GM18868 (cell line): ENCODE results near the gene NLN.
"Not testable (repeated sequence)": the region's sequence is repeated elsewhere in the genome, so short reads cannot be mapped to it uniquely, and the experiment has no call there.

Experiments
- ATAC-seq: cut with Tn5 transposase; IDR thresholded peaks from one replicate; pipeline ENCODE4 v1.9.1; 2021; ENCODE audit warnings: mild to moderate bottlenecking, moderate library complexity; ENCODE audit not compliant: unreplicated experiment

Gene NLN

DNA sequence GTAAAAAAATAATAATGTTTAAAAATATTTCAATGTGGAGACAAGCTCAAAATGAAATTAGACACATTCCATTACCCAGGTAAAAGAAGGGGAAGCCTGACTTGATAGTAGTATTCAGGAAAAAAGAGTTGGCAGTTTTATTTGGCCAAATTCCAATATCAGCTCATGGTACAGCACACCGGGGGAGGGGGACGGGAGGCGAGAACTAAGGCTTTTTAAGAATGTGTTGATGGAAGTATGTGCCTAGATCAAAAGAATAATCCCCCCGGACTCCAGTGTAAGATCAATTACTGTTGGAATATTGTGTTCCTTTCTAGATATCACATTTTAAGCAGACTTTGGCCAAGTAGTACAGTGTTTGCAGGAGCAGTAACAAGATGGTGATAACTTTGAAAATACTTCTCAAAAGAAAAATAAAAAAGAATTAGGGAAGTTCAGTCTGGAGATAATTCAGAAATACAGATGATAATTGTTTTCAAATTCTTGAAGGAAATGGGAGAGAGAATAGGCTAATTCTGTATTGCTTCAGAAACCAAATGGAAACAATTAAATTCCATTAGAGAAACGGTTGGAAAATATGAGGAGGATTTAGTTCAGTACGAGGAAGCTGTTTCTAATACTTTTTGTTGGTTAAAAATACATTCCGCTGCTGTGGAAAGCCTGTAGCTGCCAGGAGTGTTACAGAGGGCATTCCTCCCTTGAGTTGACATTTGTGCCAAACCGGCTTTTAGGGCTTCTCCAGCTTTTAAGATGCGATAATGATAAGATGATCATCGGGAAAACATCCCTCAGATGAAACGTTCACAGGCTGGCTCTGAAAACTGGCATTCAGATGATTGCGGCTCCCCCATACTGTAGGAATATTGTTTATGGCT, 106.3 kb downstream of the NLN start:
- ATAC-seq = no peak

DNA sequence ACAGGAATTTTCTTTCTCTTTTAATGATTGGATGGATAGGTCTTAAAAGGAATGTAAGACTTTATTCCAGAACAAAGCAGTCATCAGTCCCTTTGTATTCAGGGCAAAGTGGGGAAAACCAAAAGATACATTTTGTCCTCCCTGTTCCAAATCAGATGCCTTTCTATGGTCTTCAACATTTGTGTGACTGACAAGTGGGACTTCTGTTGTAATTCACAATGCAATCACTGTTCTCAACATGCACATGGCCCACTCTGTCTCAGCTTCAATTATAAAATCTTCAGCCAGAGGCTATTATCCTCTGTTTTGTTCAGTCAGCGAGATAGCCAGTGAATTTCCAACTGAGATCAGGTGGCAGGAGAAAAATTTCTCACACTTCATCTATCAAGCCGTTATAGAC, 108.9 kb downstream of the NLN start:
- ATAC-seq = no peak

DNA sequence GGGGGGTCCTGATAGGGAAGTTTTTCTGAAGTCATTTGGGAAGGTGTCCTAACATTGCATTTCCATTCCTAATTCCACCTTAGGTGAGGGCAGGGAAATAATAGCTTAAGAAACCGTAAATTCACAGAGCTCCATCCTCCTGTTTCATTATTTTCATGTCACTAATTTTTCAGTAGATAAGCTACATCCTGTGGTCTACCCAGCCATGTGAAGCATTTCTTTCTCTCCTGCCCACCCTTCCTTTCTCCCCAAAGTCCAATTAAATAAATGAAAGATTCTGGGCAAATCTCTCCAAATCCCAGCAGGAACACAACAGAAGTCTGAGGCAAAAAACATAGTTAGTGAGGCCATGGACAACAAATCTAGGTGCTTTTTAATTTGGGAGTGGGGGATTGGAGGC, 109.3 kb downstream of the NLN start:
- no peak for ATAC-seq

DNA sequence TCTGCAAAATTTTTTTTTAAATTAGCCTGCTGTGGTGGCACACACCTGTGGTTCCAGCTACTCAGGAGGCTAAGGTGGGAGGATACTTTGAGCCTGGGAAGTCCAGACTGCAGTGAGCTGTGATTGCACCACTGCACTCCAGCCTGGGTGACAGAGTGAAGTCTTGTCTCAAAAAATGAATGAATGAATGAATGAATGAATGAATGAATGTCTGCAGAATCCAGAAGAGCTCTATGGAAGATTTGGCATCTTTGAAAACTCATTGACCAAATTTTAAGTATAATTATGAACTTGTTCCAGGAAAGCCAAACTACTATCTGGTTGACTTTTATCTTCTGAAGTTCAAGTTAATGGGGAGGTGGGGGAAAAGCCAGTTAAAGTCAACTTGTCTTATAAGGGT, 110.1 kb downstream of the NLN start:
- ATAC-seq = no peak

DNA sequence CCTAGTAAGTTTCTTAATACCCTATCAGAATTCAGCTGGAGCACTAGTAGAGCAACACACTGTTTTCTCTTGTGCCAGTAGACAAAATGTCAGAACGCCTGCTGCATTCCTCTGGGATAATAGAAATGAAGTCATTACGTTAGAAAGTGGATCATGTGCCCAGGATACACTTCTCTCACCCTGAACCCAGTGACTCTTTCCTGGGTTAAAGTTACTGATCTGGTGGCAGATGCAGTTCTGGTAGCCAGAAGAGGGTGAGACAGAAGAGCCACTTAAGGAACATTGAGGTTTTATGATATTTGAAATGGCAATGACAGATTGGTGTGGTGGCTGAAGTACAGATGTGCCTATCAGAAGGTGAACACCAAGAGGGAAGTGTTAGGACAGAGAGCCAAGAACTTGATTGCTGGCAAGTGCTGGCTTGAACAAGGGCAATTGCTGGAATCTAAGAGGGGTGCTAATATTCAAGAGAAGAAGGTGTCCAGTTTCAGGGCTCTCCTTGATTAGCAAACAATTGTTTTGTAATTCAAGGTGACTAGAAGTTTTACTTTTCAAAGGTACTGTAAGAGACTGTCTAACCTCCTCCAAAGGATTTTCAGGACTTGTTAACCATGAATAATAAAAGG, 110.7 kb downstream of the NLN start:
- no peak for ATAC-seq

DNA sequence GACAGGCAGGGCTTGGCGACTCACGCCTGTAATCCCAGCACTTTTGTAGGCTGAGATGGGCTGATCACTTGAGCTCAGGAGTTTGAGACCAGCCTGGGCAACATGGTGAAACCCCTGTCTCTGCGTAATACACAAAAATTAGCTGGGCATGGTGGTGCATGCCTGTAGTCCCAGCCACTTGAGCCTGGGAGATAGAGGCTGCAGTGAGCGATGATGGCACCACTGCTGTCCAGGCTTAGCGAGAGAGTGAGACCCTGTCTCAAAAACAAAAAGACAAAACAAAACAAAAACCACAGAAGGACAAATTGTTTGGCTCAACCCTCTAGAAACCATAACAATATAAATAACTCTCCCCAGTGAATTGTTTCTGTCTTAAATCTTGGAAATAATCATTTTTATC, 111.8 kb downstream of the NLN start:
- ATAC-seq = no peak

DNA sequence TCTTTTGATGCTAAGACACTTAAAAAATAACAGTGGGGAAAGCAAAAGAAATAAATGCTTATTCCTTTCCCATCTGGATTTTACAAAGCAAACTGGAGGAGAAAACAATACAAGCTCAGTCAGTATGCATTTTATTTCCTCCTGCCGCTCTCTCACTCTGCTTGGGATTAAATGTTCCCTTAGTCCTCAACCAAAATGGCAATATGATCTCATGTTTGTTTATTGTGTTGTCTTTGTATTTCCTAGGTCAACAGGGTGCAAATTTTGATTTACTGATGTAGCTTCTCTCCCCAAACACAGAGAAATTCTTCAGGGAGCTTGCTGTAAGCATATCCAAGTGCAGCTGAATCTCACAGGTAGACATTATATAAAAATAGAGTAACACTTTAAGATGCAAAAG, 112.3 kb downstream of the NLN start:
- no peak for ATAC-seq

DNA sequence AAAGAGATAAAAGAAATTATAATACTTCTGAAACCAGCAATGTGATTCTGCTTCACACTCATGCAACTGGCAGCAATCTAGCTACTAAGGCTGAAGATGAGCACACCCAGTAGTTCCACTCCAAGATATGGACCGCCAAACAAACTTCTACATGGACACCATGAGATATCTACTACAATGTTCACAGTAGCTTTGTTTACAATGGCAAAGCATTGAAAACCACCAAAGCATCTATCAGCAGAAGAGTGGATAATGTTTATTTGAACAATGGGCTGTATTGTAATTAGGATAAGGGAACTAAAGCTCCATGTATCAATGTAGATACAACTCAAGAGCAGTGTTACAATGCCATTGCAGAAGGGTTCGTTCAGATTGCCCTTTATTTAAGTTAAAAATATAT, 113.2 kb downstream of the NLN start:
- ATAC-seq = no peak

DNA sequence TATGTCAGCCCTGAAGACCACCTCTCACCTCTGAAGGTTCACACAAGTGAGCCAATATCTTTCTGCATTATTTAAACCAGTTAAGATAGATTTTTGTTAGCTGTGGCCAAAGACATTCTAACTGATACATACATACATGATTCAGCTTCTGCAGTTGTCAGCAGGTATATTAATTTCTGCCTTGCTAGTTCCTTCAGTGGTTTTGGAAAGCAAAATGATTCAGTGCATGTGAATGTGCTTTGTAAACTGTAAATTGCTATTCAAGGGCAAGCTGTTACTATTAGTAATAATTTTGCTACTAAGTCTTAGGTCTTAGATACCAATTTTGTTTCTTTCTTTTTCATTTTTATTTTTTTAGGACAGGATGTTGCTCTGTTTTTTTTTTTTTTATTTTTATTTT, 115.1 kb downstream of the NLN start:
- ATAC-seq = no peak

DNA sequence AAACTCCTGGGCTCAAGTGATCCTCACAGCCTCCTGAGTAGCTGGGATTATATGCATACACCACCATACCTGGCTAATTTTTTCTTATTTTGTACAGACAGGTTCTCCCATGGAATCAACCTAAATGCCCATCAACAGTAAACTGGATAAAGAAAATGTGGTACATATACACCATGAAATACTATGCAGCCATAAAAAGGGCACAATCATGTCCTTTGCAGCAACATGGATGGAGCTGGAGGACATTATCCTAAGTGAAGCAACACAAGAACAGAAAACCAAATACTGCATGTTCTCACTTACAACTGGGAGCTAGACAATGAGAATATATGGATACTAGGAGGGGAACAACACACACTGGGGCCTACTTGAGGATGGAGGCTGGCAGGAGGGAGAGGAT, 117.2 kb downstream of the NLN start:
- not testable (repeated sequence) for ATAC-seq

DNA sequence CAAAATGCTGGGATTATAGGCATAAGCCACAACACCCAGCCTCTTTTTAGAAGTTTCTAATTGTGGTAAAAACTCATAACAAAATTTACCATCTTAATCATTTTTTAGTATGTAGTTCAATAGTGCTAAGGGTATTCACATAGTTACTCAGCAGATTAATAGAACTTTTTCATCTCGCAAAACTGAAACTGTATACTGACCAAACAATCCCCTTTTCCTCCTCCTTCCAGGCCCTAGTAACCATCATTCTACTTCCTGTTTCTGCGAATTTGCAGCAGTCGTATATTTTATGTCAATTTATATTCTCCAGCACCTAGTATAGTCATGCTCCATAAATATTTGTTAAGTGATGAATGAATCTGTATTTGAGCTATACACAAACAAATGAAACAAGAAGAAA, 118.1 kb downstream of the NLN start:
- ATAC-seq = no peak

DNA sequence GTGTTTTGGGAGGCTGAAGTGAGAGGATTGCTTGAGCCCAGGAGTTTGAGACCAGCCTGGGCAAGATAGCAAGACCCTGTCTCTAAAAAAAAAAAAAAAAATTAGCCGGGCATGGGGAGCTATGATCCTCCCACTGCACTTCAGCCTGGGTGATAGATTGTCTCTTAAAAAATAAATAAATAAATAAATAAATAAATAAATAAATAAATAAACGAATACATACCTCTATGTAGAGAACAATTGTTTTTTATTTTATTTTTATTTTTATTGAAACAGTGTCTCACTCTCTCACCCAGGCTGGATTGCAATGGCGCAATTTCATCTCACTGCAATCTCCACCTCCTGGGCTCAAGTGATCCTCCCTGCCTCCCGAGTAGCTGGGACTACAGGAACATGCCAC, 122.8 kb downstream of the NLN start:
- not testable (repeated sequence) for ATAC-seq

DNA sequence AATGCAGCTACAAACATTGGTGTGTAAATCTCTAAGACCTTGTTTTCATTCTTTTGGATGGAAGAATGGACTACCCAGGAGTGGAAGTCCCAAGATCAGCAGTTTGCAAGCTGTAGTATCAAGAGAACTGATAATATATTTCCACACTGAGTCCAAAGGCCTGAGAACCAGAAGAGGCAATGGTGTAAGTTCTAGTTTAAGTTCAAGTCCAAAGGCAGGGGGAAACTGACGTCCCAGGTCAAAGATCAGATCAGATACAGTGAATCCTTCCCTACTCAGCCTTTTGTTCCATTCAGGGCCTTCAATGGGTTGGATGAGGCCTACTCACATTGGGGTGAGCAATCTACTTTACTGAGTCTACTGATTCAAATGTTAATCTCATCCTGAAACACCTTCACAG, 124.1 kb downstream of the NLN start:
- ATAC-seq = no peak

DNA sequence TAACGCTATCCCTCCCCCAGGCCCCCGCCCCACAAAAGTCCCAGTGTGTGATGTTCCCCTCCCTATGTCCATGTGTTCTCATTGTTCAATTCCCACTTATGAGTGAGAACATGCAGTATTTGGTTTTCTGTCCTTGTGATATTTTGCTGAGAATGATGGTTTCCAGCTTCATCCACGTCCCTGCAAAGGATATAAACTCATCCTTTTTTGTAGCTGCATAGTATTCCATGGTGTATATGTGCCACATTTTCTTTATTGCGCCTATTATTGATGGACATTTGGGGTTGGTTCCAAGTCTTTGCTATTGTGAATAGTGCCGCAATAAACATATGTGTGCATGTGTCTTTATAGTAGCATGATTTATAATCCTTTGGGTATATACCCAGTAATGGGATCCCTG, 125.0 kb downstream of the NLN start:
- ATAC-seq = not testable (repeated sequence)

DNA sequence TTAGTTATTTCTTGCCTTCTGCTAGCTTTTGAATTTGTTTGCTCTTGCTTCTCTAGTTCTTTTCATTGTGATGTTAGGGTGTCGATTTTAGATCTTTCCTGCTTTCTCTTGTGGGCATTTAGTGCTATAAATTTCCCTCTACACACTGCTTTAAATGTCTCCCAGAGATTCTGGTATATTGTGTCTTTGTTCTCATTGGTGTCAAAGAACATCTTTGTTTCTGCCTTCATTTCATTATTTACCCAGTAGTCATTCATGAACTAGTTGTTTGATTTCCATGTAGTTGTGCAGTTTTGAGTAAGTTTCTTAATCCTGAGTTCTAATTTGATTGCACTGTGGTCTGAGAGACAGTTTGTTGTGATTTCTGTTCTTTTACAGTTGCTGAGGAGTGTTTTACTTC, 127.9 kb downstream of the NLN start:
- ATAC-seq = not testable (repeated sequence)

DNA sequence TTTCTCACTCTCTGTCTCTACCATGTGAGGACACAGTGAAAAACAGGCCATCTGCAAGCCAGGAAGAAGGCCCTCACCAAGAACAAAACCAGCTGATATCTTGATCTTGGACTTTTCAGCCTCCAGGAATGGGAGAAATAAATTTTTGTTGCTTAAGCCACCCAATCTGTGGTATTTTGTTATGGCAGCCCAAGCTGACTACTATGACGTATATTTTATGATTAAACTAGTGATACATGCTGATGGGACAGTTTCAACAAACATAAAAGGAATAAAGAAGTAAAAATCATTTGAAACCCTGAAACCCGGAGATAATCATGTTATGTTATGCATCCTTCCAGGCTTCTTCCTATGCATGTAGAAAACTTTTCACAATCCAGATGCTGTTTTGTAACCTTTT, 132.9 kb downstream of the NLN start:
- ATAC-seq = no peak

DNA sequence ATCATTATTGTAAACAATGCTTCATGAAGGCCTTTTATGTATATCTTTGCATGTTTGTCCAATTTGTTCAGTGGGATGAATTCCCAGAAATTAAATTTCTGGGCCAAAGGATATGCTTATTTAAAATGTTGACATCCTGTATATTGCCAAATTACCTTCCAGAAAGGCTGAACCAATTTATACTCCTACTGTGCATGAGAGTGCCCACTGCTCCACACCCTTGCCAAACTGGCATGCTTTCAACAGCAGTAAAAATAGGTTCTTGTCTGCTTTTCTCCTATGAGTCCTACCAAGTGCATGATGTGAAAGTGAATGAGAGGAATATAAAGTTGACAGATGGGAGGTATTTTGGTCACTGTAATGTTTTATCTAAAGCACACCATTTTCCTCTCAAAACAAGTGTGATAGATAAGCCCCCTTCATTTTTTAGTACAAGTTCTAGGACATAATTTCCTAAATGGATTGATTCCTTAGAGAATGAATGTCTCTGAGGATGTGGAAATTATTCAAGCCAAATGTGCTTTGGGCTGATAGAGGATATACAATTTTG, 133.8 kb downstream of the NLN start:
- no peak for ATAC-seq

DNA sequence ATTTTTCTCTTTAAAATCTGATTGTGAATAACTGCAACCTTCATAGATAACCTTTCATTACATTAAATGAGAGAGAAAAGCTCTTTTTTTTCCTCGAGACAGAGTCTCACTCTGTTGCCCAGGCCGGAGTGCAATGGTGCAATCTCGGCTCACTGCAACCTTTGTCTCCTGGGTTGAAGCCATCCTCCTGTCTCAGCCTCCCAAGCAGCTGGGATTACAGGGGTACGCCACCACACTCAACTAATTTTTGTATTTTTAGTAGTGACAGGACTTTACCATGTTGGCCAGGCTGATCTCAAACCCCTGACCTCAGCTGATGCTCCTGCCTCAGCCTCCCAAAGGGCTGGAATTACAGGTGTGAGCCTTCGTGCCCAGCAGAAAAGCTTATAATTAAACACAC, 134.5 kb downstream of the NLN start:
- ATAC-seq = no peak

DNA sequence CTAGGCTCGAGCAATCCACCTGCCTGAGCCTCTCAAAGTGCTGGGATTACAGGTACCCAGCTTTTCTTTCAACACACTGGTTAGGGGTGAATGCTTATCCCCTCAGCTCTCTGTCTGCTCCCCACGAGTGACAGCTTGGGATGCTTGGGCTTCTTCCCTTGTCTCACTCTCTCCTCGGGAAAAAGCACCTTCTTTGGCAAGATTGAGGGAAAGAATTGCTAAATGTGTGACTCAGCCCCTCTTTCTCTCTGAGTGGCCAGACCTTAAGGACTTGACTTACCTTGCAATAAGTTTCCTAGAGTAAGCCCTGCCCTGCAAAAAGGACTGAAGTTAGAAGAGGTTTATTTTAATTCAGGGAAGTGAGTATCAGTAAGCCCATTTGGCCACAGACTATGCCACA, 136.3 kb downstream of the NLN start:
- ATAC-seq = no peak

DNA sequence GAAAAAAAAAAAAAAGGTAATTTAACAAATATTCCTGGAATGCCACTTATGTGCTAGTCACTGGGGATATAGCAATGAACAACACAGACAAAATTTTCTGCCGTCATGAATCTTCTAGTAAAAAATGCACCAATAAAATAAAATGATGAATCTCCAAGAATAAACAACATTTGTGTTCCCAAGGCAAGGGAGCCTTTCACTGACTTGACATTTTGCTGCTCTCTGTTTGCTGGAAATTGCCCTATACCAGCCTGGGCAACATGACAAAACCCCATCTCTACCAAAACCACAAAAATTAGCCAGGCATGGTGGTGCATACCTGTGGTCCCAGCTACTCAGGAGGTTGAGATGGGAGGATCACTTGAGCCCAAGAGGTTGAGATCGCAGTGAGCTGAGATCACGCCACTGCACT, 139.8 kb downstream of the NLN start:
- no peak for ATAC-seq

DNA sequence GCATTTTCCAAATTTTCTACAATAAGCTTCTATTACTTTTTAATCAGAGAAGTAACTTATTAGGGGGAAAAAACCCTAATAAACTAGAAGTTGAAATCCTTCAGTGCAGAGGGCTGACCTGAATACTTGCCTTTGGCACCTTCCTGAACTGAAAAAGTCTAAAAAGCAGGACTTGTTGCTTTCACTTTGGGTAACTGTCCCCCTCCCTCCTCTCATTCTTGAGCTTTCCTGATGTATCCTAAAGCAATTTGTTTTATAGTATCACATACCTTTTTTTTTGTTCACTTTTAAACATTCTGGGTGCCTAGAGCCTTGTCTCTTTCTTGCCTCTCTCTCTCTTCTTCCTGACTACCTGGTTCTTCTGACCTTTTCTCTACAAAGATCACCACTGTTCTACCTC, 140.4 kb downstream of the NLN start:
- ATAC-seq = no peak

DNA sequence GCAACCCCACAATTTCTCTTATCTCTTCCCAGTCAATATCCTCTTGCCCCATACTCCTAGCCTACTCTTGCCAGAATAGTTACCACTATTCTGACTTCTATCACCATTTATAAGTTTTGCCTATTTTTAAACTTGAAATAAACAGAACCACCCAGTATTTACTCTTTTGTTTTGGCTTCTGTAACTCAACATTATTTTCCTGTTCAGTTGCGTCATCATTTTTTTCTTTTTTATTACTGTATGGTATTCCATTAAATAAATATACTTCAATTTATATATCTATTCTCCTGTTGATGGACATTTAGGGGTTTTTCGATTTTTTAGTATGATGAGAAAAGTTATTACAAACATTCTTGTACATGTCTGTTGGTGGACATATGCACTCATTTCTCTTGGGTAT, 141.7 kb downstream of the NLN start:
- ATAC-seq = no peak
